Caki2 (cell line): Measurements from ENCODE around the gene BMPR2. TPM values are rescaled to one million over a fixed set of nuclear protein-coding genes. Genes with fewer than 3 reads are reported as not detected.
"Not testable (repeated sequence)": the region's sequence is repeated elsewhere in the genome, so short reads cannot be mapped to it uniquely, and the experiment has no call there.

Experiments used
- DNase-seq: peaks from one replicate; pipeline ENCODE4 v3.0.0-alpha.2; 2015; ENCODE audit warnings: low read depth
- in situ Hi-C: cut with HindIII; loops from 2 replicates; pipeline ENCODE4 v1.10.0; 2016; ENCODE audit warnings: low sequenced_read_pairs, low pct_unique_long_range_greater_than_20kb, mixed read lengths
- total RNA-seq: library from RNA; depleted of rRNA; stranded (reverse); fragments of >200 nt; shearing (Covaris generic); gene quantifications from 2 replicates; pipeline ENCODE4 v1.2.3, GENCODE V29; 2014; ENCODE audit warnings: low replicate concordance

BMPR2 gene
- total RNA-seq, 1 experiment from 2014 or later: 15.0 TPM

DNA sequence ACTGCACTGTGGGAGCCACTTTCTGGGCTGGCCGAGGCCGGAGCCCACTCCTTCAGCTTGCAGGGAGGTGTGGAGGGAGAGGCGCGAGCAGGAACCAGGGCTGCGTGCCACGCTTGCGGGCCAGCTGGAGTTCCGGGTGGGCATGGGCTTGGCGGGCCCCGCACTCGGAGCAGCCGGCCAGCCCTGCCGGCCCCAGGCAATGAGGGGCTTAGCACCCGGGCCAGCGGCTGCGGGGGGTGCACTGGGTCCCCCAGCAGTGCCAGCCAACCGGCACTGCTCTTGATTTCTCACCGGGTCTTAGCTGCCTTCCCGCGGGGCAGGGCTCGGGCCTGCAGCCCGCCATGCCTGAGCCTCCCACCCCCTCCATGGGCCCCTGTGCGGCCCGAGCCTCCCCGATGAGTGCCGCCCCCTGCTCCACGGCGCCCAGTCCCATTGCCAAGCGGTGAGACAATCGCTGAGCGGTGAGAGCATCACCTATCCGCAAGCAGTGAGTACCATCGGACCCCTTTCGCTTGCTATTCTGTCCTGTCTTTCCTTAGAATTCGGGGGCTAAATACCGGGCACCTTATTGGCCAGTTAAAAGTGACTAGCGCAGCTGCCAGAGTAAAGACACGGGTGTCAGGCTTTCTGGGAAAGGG, 120.8 kb downstream of the BMPR2 start:
- in situ Hi-C loops, DNase-seq: not testable (repeated sequence)

DNA sequence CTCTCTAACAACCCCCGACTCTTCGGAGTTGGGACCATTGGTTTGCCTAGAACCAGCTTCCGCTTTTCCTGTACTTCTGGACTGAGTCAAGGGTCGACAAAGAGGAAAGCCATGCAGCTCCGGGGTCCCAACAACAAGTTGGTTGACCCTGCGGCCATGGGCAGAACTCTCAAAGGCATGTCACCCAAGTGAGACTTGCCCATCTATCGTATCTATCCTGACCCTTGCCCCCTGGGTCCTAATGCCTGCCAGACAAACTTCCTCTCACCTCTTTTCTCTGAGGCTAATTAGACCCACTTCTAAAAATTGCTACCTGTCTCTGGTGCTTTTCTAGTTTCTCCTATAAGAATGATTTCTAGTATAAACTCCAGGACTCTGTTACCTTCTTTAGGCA, 121.3 kb downstream of the BMPR2 start:
- DNase-seq, in situ Hi-C loops: not testable (repeated sequence)

GRCh38 chr2:202499841-202500240, 123.7 kb downstream of the BMPR2 start:
- DNase-seq, in situ Hi-C loops: not testable (repeated sequence)

DNA sequence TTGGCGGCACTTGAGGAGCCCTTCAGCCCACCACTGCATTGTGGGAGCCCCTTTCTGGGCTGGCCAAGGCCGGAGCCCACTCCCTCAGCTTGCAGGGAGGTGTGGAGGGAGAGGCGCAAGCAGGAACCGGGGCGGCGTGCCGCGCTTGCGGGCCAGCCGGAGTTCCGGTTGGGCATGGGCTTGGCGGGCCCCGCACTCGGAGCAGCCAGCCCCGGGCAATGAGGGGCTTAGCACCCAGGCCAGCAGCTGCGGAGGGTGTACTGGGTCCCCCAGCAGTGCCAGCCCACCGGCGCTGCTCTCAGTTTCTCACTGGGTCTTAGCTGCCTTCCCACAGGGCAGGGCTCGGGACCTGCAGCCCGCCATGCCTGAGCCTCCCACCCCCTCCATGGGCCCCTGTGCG, 127.1 kb downstream of the BMPR2 start:
- in situ Hi-C loops, DNase-seq: not testable (repeated sequence)

- in situ Hi-C loops: no loop called here
- no peak for DNase-seq
These were observed 132.6 kb downstream of the BMPR2 start for GRCh38 chr2:202508686-202509085.

- DNase-seq: no peak
- in situ Hi-C loops: no loop called here
These were observed 134.8 kb downstream of the BMPR2 start for GRCh38 chr2:202510911-202511310.

DNA sequence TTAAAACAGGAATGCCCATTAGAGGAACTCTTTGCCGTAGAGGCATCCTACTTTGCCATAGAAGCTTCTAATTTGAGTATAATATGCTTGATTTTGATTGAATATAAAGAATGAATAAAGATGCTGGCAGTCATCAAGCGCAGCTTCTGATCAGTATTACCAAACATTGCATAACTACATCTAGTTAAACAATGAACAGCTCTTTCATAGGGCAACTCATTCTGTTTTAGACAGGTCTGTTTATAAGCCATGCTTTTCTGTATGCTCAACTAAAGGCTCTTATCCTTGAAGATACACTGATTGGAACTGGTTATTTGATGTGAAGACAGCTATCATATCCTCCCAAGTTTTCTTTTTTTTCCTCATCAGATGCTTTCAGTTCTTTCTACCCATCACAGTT, 136.0 kb downstream of the BMPR2 start:
- in situ Hi-C loops: no loop called here
- DNase-seq: no peak

DNA sequence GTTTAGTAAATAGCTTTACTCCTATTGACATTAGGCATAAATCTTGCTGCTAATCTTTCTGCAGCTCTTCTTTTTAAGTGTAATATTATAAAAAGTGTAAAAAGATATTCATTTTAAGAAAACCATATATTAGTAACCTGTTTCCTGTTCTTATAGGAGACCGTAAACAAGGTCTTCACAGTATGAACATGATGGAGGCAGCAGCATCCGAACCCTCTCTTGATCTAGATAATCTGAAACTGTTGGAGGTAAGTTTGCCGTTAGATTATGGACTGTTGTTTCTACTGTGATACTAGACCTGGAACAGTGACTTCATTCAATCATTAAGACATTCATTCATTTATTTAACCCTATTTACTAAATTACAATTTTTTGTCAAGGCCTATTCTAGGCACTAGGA, 138.6 kb downstream of the BMPR2 start:
- in situ Hi-C loops: no loop called here
- no peak for DNase-seq

DNA sequence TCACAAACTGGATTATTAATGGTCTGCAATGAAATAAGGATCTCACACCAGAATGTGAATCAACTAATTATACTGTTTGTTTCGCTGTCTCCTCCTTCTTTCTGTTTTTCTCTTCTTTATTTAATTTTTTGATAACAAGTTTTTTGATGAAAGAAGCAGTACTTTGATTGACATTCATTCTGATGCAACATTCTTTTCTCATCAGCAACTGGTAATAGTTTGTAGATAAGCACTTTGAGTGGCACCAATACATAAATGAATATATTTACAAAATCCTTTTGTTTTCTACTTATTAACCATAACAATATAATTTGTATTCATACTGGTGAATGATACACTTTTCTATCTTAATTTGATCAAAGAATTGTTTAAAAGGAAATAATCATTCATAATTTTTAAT, 143.3 kb downstream of the BMPR2 start:
- DNase-seq: no peak
- in situ Hi-C loops: no loop called here

- no peak for DNase-seq
- in situ Hi-C loops: no loop called here
These were observed 145.3 kb downstream of the BMPR2 start for GRCh38 chr2:202521470-202521869.

GRCh38 chr2:202529389-202529788, 153.3 kb downstream of the BMPR2 start:
- in situ Hi-C loops: no loop called here
- DNase-seq: no peak

DNA sequence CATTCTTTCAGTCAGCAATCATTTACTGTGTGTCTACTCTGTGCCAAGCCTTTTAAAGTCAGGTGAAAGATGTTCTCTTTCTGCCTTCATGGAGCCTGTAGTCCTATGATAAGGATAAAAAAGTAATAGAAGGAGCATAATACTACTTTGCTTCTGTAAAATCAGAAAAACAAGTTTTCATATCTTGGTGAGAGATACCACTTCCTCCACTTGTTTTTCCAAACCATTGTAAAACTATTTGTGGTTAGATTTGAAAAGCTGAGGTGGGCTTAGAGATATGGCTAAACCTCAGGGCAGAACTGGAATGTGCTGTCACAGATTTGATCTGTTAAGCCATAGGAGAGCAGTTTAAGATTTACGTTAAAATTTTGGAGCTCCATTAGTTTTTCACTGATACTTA, 153.9 kb downstream of the BMPR2 start:
- in situ Hi-C loops: no loop called here
- DNase-seq: no peak

DNA sequence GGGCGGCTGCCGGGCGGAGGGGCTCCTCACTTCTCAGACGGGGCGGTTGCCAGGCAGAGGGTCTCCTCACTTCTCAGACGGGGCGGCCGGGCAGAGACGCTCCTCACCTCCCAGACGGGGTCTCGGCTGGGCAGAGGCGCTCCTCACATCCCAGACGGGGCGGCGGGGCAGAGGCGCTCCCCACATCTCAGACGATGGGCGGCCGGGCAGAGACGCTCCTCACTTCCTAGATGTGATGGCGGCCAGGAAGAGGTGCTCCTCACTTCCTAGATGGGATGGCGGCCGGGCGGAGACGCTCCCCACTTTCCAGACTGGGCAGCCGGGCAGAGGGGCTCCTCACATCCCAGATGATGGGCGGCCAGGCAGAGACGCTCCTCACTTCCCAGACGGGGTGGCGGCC, 159.2 kb downstream of the BMPR2 start:
- in situ Hi-C loops, DNase-seq: not testable (repeated sequence)

DNA sequence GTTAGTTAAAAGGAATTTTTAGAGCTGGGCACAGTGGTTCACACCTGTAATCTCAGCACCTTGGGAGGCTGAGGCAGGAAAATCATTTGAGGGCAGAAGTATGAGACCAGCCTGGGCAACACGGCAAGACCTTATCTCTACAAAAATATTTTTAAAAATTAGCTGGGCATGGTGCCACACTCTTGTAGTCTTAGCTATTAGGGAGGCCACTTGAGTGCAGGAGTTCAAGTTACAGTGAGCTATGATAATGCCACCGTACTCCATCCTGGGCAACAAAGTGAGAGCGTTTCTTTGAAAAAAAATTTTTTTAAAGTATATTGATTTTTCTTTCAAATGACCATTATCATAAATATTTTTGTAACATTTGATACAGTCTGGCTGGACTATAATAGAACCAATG, 165.0 kb downstream of the BMPR2 start:
- no peak for DNase-seq
- in situ Hi-C loops: no loop called here

GRCh38 chr2:202542142-202542541, 166.0 kb downstream of the BMPR2 start:
- DNase-seq: no peak
- in situ Hi-C loops: no loop called here

DNA sequence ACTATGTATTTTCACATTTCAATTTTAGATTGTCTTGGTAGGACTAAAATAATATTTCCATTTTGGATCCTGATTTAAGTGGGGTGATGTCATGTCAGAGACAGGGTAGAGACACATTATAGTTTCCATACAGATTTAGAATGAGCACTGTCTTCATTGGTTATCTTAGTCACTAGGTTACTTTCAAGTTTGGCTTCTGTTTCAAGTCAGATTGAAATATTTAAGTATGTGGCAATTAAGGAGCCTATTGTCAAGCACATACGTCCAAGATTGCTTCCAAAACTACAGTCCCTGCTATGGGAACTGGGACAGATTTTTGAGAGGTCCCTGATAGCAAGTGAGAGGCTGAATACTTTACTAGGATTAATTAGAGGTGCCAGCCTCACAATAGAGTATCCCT, 169.4 kb downstream of the BMPR2 start:
- no peak for DNase-seq
- in situ Hi-C loops: no loop called here

DNA sequence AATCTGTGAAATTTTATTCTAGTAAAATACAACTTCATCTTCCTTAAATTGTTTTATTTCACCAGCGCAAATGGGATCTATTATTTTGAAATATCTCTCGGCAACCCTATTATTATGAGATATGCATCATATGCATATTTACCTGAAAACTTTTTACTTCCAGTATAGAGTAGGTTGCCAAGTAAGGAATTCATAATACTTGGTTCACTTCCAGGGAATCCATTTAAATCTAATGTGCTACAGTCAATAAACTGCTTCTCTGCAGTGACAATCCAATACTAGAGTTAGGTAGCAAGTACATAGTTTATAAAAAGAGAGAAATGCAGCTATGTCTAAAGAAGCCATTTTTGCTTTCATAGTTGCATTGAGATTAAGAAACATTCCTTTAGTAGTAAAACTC, 169.8 kb downstream of the BMPR2 start:
- DNase-seq: no peak
- in situ Hi-C loops: no loop called here

DNA sequence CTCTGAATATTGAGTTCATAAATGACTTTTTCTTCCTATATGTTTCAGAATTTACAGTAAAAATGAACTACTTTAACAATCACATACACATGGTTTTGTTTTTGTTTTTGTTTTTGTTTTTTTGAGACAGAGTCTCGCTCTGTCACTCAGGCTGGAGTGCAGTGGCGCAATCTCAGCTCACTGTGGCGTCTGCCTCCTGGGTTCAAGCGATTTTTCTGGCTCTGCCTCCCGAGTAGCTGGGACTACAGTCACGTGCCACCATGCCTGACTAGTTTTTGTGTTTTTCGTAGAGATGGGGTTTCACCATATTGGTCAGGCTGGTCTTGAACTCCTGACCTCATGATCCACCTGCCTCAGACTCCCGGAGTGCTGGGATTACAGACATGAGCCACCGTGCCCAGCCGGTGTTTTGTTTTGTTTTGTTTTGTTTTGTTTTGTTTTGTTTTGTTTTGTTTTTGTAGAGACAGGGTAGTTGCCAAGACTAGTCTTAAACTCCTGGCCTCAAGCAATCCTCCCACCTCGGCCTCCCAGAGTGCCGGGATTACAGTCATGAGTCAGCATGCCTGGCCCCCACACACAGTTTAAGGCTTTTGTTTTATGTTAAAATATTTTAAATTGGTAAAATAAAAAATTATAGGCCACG, 170.5 kb downstream of the BMPR2 start:
- in situ Hi-C loops: not testable (repeated sequence)
- DNase-seq: peak; percentile 18

DNA sequence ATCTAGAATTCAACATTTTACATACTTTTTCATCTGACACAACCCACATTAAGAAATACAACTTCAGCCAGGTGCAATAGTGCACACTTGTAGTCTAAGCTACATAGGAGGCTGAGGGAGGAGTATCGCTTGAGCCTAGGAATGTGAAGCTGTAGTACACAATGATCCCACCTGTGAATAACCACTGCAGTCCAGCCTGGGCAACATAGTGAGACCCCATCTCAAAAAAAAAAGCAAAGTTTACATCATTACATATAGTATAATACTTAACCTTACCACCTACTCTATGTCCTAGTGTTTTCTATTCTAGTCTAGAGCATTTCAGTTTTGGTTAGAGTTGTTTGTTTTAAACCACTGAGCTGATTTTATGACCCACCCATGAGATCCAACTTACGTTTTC, 172.1 kb downstream of the BMPR2 start:
- in situ Hi-C loops: no loop called here
- DNase-seq: no peak

- in situ Hi-C loops, DNase-seq: not testable (repeated sequence)
These were observed 174.9 kb downstream of the BMPR2 start for GRCh38 chr2:202551000-202551399.
